ENCODE results near the gene ADM5.

GRCh38 chr19:49664171-49665035, 25.0 kb upstream of the ADM5 start:
- TF ChIP-seq CTCF (conservative IDR thresholded peaks at IDR 0.05; ENCODE audit: low read depth in 2 of 2) = no peak
- TF ChIP-seq POLR2AphosphoS5 (IDR thresholded peaks at IDR 0.05; ENCODE audit: low read depth) = peak; percentile 87
- no peak for TF ChIP-seq EZH2 (IDR thresholded peaks at IDR 0.05; ENCODE audit: low read depth, unreplicated experiment)
- 0 out of 2 replicates have a peak, but pooled peaks have one; percentile 34 for TF ChIP-seq CREB1 (CRISPR knock-in tag; IDR thresholded peaks at IDR 0.05; ENCODE audit: low read depth)
- TF ChIP-seq EZH2phosphoT487 (IDR thresholded peaks at IDR 0.05; ENCODE audit: unreplicated experiment) = no peak
- no peak for TF ChIP-seq JUNB (IDR thresholded peaks at IDR 0.05; ENCODE audit: unreplicated experiment)
- no peak for TF ChIP-seq ZNF331 (CRISPR knock-in tag; IDR thresholded peaks at IDR 0.05; ENCODE audit: low read depth)
- no peak for TF ChIP-seq REST (IDR thresholded peaks at IDR 0.05; ENCODE audit: unreplicated experiment)
- TF ChIP-seq ZNF114 (CRISPR knock-in tag; IDR thresholded peaks at IDR 0.05) = no peak
- no peak for TF ChIP-seq NANOG (IDR thresholded peaks at IDR 0.05; ENCODE audit: borderline replicate concordance)
- TF ChIP-seq ZNF462 (CRISPR knock-in tag; IDR thresholded peaks at IDR 0.05) = no peak
- peak; percentile 66 for TF ChIP-seq ETS1 (IDR thresholded peaks at IDR 0.05)

All from GM23338 (cell line).